HCT116 (cell line): ENCODE data around the gene KDM4E. TPM values are rescaled to one million over a fixed set of nuclear protein-coding genes. Genes with fewer than 3 reads are reported as not detected.

Experiments
- ATAC-seq: fragments of 200-7000 bp; cut with Tn5 transposase; 2 replicates; pipeline ENCODE4 v1.9.1; 2020; ENCODE audit warnings: mild to moderate bottlenecking, moderate library complexity
- BruUV-seq: library from RNA; stranded (reverse); fragments of 400-500 nt; replicated peaks from 2 replicates; lab custom pipeline; 2021; lab: Mats Ljungman, UMichigan
- CTCF ChIA-PET: fragments of 300-600 bp; sonication (Branson Sonifier 250); formaldehyde crosslinking; loops from one replicate; lab custom pipeline; 2021; ENCODE audit warnings: antibody characterized with exemption; lab: Charles Lee
- POLR2A ChIA-PET: fragments of 300-600, 350-600 bp; sonication (Branson Sonifier 250); formaldehyde crosslinking; loops from one replicate; lab custom pipeline; 2021; ENCODE audit warnings: antibody characterized with exemption; lab: Charles Lee
- RAD21 ChIA-PET, 2 experiments: fragments of 300-600 bp; sonication (Branson Sonifier 250); formaldehyde crosslinking; loops; one replicate each; lab custom pipeline; 2023; ENCODE audit warnings: low total read pairs in 2 of 2; ENCODE audit not compliant: uncharacterized antibody in 2 of 2, unreplicated experiment in 2 of 2, low non-redundant PET in 1 of 2; lab: Charles Lee
- DNase-seq: peaks from one replicate; pipeline ENCODE4 v3.0.0-alpha.2; 2010; ENCODE audit warnings: low read depth, low spot score
- H2AFZ ChIP-seq: fragments of 200-600 bp; shearing (Covaris generic), sonication (generic); 2 replicates; pipeline ENCODE4 v1.6.1; 2017; ENCODE audit warnings: low read depth, mixed run types, mixed read lengths, antibody characterized with exemption, low read length; ENCODE audit not compliant: poor library complexity, severe bottlenecking
- H3K27ac ChIP-seq: 2 replicates; pipeline ENCODE4 v1.5.1; 2012; ENCODE audit warnings: low read depth, low read length
- H3K27me3 ChIP-seq: fragments of 200-600 bp; sonication (generic); 2 replicates; pipeline ENCODE4 v1.6.1; 2016; ENCODE audit warnings: mixed run types, low read length, mixed read lengths; ENCODE audit not compliant: insufficient read depth
- H3K36me3 ChIP-seq, 2 experiments: fragments of 200-500 bp in 1 of 2; fragments of 200-600 bp in 1 of 2; sonication (Bioruptor generic) in 1 of 2; sonication (generic) in 1 of 2; 2 replicates each; pipeline versions ENCODE4 v1.5.1 to v1.6.1; 2014 to 2016; ENCODE audit warnings: low read length in 2 of 2, inconsistent platforms in 1 of 2, mixed read lengths in 1 of 2, mixed run types in 1 of 2; ENCODE audit not compliant: insufficient read depth in 2 of 2, control insufficient read depth in 1 of 2
- H3K4me1 ChIP-seq, 2 experiments: fragments of 200-600 bp in 1 of 2; sonication (generic) in 1 of 2; 2 replicates each; pipeline versions ENCODE4 v1.5.1 to v1.6.1; 2012 to 2017; ENCODE audit warnings: low read length in 2 of 2, inconsistent platforms in 1 of 2, mild to moderate bottlenecking in 1 of 2, mixed read lengths in 1 of 2, mixed run types in 1 of 2, moderate library complexity in 1 of 2; ENCODE audit not compliant: insufficient read depth in 2 of 2, control insufficient read depth in 1 of 2
- H3K4me2 ChIP-seq: fragments of 200-600 bp; sonication (generic); 2 replicates; pipeline ENCODE4 v1.6.1; 2017; ENCODE audit warnings: mixed run types, low read length, mixed read lengths
- H3K4me3 ChIP-seq, 2 experiments: fragments of 200-600 bp in 1 of 2; sonication (generic) in 1 of 2; replicated peaks in 1 of 2; 2 replicates each; pipeline ENCODE4 v1.5.1; 2011 to 2016; ENCODE audit warnings: low read length in 2 of 2, control low read depth in 1 of 2, low read depth in 1 of 2, mild to moderate bottlenecking in 1 of 2, mixed read lengths in 1 of 2, mixed run types in 1 of 2
- H3K79me2 ChIP-seq: fragments of 200-600 bp; sonication (generic); 2 replicates; pipeline ENCODE4 v1.6.1; 2017; ENCODE audit warnings: mild to moderate bottlenecking, mixed run types, low read length, moderate library complexity, mixed read lengths; ENCODE audit not compliant: insufficient read depth
- H3K9ac ChIP-seq: fragments of 200-600 bp; sonication (generic); 2 replicates; pipeline ENCODE4 v1.6.1; 2016; ENCODE audit warnings: low read length, mixed read lengths
- H3K9me2 ChIP-seq: fragments of 200-600 bp; sonication (generic), shearing (Covaris generic); 2 replicates; pipeline ENCODE4 v1.6.1; 2017; ENCODE audit warnings: mixed run types, mild to moderate bottlenecking, moderate library complexity; ENCODE audit not compliant: insufficient read depth
- H3K9me3 ChIP-seq, 2 experiments: fragments of 200-500 bp in 1 of 2; fragments of 200-600 bp in 1 of 2; sonication (Bioruptor generic) in 1 of 2; sonication (generic) in 1 of 2; 2 replicates each; pipeline ENCODE4 v1.6.1; 2014 to 2017; ENCODE audit warnings: low read length in 2 of 2, mixed read lengths in 2 of 2, inconsistent platforms in 1 of 2, low read depth in 1 of 2, mild to moderate bottlenecking in 1 of 2, mixed run types in 1 of 2, moderate library complexity in 1 of 2; ENCODE audit not compliant: control insufficient read depth in 1 of 2, insufficient read depth in 1 of 2
- H4K20me1 ChIP-seq: fragments of 200-600 bp; sonication (generic), shearing (Covaris generic); 2 replicates; pipeline ENCODE4 v1.6.1; 2017; ENCODE audit warnings: mixed run types, mild to moderate bottlenecking, moderate library complexity; ENCODE audit not compliant: insufficient read depth
- CEBPB ChIP-seq: IDR thresholded peaks from 2 replicates; pipeline ENCODE4 v1.6.1; 2012; ENCODE audit warnings: low read depth
- CTCF ChIP-seq, 3 experiments: fragments of 200-600 bp in 1 of 3; sonication (generic) in 1 of 3; IDR thresholded peaks in 2 of 3; conservative IDR thresholded peaks in 1 of 3; 2 replicates each; pipeline ENCODE4 v1.5.1; 2012 to 2017; ENCODE audit warnings: low read depth in 2 of 3, low read length in 2 of 3, antibody characterized with exemption in 1 of 3, borderline replicate concordance in 1 of 3, control low read depth in 1 of 3, mild to moderate bottlenecking in 1 of 3, mixed read lengths in 1 of 3, mixed run types in 1 of 3, moderate library complexity in 1 of 3; ENCODE audit not compliant: insufficient read depth in 1 of 3
- EZH2phosphoT487 ChIP-seq: fragments of 200-600 bp; IDR thresholded peaks from 2 replicates; pipeline ENCODE4 v1.6.1; 2018; ENCODE audit warnings: antibody characterized with exemption, borderline replicate concordance
- POLR2A ChIP-seq: IDR thresholded peaks from 2 replicates; pipeline ENCODE4 v1.7.0; 2011; ENCODE audit warnings: borderline replicate concordance; ENCODE audit not compliant: insufficient read depth, insufficient read length; ENCODE audit errors: extremely low read depth
- RAD21 ChIP-seq: IDR thresholded peaks from 2 replicates; pipeline ENCODE4 v1.6.1; 2012; ENCODE audit warnings: low read depth, mild to moderate bottlenecking
- SRF ChIP-seq: IDR thresholded peaks from 2 replicates; pipeline ENCODE4 v1.6.1; 2012; ENCODE audit warnings: low read depth
- ZFX ChIP-seq: fragments of 450-650 bp; IDR thresholded peaks from 2 replicates; pipeline ENCODE4 v1.6.1; 2017
- ZNF274 ChIP-seq: fragments of 200-500 bp; sonication (Bioruptor generic); IDR thresholded peaks from 2 replicates; pipeline ENCODE4 v1.6.1; 2014; ENCODE audit warnings: mild to moderate bottlenecking, low read depth, low read length, inconsistent platforms
- intact Hi-C: fragments of 100-400 bp; cut with micrococcal nuclease; formaldehyde crosslinking; loops from 2 replicates; pipeline ENCODE4 v1.10.0; 2022
- total RNA-seq: library from RNA; stranded (reverse); gene quantifications from one replicate; pipeline ENCODE4 v1.2.1, GENCODE V29; 2021; ENCODE audit not compliant: unreplicated experiment

Gene KDM4E
- total RNA-seq, 1 experiment from 2014 or later = not detected

- TF ChIP-seq SRF (peak; percentile 92), CTCF (IDR thresholded peaks at IDR 0.05 in 2 of 3, conservative IDR thresholded peaks at IDR 0.05 in 1 of 3; ENCODE audit: borderline replicate concordance in 1 of 3, insufficient read depth in 1 of 3, low read depth in 2 of 3, low read length in 2 of 3) (no peak), RAD21 (no peak), CEBPB (peak; percentile 56), POLR2A (no peak)
- Histone ChIP-seq H3K27me3 (no peaks in the 10 kb centered on the region; the same call in 1 of the 2 replicates), H3K9ac (no peak overlapping the region), H3K9me2 (no peaks in the 10 kb centered on the region), H3K4me3 (no peak overlapping the region), H3K9me3 (no peaks in the 10 kb centered on the region), H2AFZ (no peak overlapping the region), H3K4me2 (no peak overlapping the region), H3K27ac (no peak overlapping the region), H4K20me1 (no peaks in the 10 kb centered on the region), H3K4me1 (peaks cover 24 to 39% of the 10 kb centered on the region in 2 experiments), H3K79me2 (no peaks in the 10 kb centered on the region), H3K36me3 (no peaks in the 10 kb centered on the region)
- DNase-seq = no peak
- intact Hi-C loops = no loop called here
- CTCF ChIA-PET = interaction anchor here (1.0 kb wide), 1 partner anchor 76 kb away, joined by 4 read pairs; no protein-coding TSS in a partner anchor
- POLR2A ChIA-PET = interaction anchor here (1.0 to 1.8 kb wide), 2 partner anchors 9 to 17 kb away, joined by 4 to 10 read pairs; partner anchors contain the start of gene SRSF8
- BruUV-seq = no TSS peak
- RAD21 ChIA-PET = no interaction called here
- ATAC-seq = no peak
Measured at GRCh38 chr11:95076416-95076815, 51.4 kb downstream of the KDM4E start.

- ATAC-seq (no peak), DNase-seq (no peak)
- no peak overlapping the region for H3K4me3 ChIP-seq
- no peak overlapping the region for H2AFZ ChIP-seq
- no peaks in the 10 kb centered on the region for H3K36me3 ChIP-seq
- ChIA-PET CTCF (interaction anchor here (1.0 kb wide), 1 partner anchor 75 kb away, joined by 4 read pairs; no protein-coding TSS in a partner anchor), RAD21 (no interaction called here), POLR2A (interaction anchor here (1.8 kb wide), 1 partner anchor 10 kb away, joined by 10 read pairs; the partner anchor contains the start of gene SRSF8)
- no peaks in the 10 kb centered on the region for H3K79me2 ChIP-seq
- H3K4me1 ChIP-seq = peaks cover 24 to 43% of the 10 kb centered on the region in 2 experiments
- no peak for TF ChIP-seq ZNF274
- no peak for TF ChIP-seq POLR2A
- no peak for TF ChIP-seq EZH2phosphoT487
- TF ChIP-seq ZFX = no peak
- H3K4me2 ChIP-seq = no peak overlapping the region
- no TSS peak for BruUV-seq
- H3K9ac ChIP-seq = no peak overlapping the region
- no peak overlapping the region for H3K27ac ChIP-seq
- no peaks in the 10 kb centered on the region for H3K9me3 ChIP-seq
- intact Hi-C loops = no loop called here
- H3K9me2 ChIP-seq = no peaks in the 10 kb centered on the region
- no peaks in the 10 kb centered on the region for H4K20me1 ChIP-seq
- no peaks in the 10 kb centered on the region; the same call in 1 of the 2 replicates for H3K27me3 ChIP-seq
Measured at GRCh38 chr11:95076981-95077380, 51.9 kb downstream of the KDM4E start.

Other genes starting within 250 kb of the KDM4E start
- 47.6 TPM for gene CWC15, start 51.7 kb upstream of the KDM4E start, total RNA-seq
- gene KDM4D, start 51.5 kb upstream of the KDM4E start, total RNA-seq = 2.1 TPM
- not detected for gene KDM4F, start 24.2 kb downstream of the KDM4E start, total RNA-seq
- gene SRSF8, start 41.7 kb downstream of the KDM4E start, total RNA-seq = 31.0 TPM
- gene ENDOD1, start 64.6 kb downstream of the KDM4E start, total RNA-seq = 33.6 TPM
- 4.2 TPM for gene SESN3, start 205.9 kb downstream of the KDM4E start, total RNA-seq